HG03460 (cell line): Measurements from ENCODE around the gene NOL4L.

ENCODE experiments used
- ATAC-seq: cut with Tn5 transposase; IDR thresholded peaks from one replicate; pipeline ENCODE4 v1.9.1; 2021; ENCODE audit not compliant: unreplicated experiment

NOL4L gene

GRCh38 chr20:32577023-32577422 lies 8.1 kb downstream of the NOL4L start:
- ATAC-seq = no peak

DNA sequence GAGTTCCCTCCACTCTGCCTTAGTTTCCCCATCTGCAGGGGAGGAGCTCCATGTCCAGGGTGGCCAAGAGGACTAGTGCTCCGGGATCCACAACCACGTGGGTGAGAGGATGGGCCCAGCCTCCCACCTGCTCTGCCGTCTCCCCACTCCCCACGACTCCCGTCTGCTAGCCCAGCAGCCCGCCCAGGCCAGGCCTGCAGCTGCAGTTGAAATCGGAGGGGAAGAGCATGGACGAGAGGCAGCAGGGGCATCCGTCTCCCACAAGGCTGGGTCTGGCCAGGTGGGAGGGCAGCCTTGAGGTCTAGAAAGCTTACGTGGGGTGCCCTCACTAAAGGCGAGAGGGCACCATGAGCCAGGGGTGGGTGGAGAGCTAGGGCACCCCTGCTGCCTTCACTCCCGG lies 8.6 kb downstream of the NOL4L start:
- no peak for ATAC-seq

GRCh38 chr20:32575805-32576204 lies 9.3 kb downstream of the NOL4L start:
- ATAC-seq = no peak

DNA sequence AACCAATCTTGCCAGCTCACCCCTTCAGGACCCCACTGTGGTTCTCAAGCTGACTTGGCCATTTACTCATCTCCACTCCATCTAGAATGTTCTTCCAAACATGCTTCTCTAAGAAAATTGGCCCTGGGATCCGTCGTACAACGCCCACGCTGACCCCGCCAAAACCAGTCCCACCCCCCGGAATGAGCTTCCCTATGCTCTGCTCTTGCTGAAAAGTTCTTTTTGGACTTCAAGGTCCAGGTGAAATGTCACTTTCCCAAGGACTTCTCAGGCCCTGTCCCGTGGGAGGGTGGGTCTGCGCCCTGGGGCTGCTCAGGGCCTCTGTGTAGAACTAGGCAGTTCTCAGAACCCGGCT lies 9.9 kb downstream of the NOL4L start:
- ATAC-seq = no peak

DNA sequence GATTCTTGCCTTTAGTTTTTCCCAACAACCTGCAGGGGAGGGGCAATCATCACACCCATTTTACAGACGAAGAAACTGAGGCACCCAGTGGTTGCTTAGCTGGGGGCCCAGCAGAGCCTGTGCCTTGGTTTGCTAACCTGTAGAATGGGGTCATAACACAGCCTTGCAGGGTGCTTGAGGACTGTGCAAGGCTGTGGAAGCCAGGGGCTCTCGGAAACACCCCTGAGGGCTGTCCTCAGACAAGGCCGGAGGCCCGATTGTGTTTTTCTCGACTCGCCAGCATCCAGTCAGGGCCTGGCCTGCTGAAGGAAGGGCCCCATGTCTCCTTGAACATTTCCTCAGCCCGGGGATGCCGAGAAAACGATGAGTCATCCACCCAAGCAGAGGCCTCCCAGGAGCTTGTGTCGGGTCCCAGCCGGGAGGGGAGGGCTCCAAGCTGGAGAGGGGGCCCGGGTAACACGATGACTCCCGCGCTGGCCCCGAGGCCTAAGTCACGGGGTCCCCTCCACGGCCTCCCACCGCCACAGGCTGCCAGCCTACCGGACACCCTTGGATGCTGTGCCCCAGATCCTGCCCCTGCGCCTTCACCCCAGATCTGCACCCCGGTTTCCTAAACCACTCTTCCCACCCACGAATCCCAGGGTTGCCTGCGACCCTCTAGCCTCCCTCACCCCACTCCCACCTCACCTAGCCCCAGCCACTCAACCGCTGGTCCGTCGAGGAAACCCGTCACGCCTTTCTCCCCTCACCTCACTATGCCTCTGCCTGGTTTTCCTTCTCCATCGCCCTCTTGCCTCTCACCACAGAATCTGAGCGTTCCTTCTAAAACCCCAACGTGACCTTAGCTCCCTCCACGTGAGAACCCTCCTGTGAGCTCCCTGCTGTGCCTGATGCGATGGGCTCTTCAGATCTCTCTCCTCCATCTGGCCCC lies 10.6 kb downstream of the NOL4L start:
- ATAC-seq = no peak

DNA sequence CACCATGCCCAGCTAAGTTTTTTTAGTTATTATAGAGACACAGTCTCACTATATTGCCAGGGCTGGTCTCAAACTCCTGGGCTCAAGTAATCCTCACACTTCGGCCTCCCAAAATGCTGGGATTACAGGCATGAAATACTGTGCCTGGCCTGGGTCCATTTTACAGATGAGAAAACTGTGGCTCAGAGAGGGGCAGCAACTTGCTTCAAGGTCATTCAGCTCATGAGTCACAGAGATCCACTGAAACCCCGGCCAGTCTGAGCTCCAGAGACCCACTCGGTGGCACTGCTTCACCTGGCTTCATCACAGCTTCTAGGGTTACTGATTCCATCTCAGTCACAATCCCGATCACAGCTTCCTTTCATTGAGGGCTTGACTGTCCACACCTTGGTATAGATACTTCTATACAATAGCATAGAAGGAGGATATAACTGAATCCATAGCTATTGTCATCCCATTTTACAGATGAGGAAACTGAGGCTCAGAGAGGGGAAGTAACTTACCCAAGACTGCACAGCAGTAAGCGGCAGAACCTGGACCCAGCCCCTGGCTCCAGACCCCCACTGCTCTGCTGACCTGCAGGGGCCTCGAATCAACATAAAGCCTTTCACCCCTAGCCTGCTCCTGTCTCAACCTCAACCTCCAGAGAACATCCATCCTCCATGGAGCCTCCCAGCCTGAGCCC lies 11.8 kb downstream of the NOL4L start:
- ATAC-seq = no peak

GRCh38 chr20:32572271-32572968 lies 12.7 kb downstream of the NOL4L start:
- no peak for ATAC-seq

GRCh38 chr20:32571566-32571965 lies 13.6 kb downstream of the NOL4L start:
- no peak for ATAC-seq

GRCh38 chr20:32570401-32571190 lies 14.5 kb downstream of the NOL4L start:
- ATAC-seq = no peak

GRCh38 chr20:32569380-32570305 lies 15.5 kb downstream of the NOL4L start:
- no peak for ATAC-seq

GRCh38 chr20:32569018-32569379 lies 16.1 kb downstream of the NOL4L start:
- ATAC-seq = no peak

GRCh38 chr20:32567384-32568178 lies 17.6 kb downstream of the NOL4L start:
- no peak for ATAC-seq

GRCh38 chr20:32566379-32567374 lies 18.5 kb downstream of the NOL4L start:
- ATAC-seq = no peak

DNA sequence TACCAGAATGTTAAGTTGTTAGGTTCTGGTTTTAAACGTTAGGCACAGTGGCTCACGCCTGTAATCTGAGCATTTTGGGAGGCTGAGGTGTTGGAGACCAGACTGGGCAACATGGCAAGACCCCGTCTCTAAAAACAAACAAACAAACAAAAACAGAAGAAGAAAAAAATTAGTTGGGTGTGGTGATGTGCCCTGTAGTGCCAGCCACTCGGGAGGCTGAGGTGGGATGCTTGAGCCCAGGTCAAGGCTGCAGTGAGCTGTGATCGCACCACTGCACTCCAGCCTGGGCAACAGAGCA lies 19.4 kb downstream of the NOL4L start:
- no peak for ATAC-seq

DNA sequence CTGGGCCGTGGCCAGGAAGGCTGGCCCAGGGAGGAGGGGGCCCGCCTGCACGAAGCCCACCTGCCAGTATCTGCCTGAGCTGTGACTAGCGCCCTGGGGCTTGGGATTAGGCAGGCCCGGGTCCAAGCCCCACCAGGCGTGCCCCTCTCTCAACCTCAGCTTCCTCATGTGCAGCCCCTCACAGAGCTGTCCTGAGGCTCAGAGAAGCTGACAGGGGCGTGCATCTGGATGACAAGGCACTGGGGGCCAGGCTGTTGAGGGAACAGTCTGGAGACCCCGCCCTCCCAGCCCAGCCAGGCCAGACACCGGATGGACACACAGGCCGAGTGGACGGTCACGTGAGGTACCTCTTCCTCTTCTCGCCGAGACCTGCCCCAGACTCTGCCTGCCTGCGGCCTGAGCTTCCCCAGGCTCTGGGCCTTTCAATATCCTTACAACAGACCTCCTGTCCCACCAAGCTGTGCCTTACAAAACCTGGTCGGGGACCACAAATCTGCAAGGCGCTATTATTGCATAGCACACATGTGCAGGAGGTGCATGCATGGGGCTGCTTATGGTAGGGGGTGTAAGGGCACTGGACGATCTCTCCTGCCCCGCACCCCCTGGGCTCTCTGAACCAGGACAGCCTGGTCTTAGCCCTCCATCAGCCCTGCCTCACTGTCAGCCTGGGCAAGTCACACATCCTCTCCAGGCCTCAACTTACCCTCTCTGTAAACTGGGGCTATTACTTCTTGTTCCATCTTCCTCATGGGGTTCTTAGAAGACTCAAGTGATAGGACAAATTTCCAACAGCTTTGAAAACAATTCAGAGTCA lies 20.0 kb downstream of the NOL4L start:
- ATAC-seq = no peak

- no peak for ATAC-seq
Observed at GRCh38 chr20:32564440-32564839, 20.7 kb downstream of the NOL4L start.
